Muscle layer of colon (tissue), 2 donors: Measurements from ENCODE around the gene RBM23.
A peak's percentile ranks its signal among the peaks of the same experiment; 100 is the strongest.
"Not testable (repeated sequence)": the region's sequence is repeated elsewhere in the genome, so short reads cannot be mapped to it uniquely, and the experiment has no call there.

Experiments
- H3K27ac ChIP-seq: one replicate; pipeline ENCODE4 v1.7.0; 2013; ENCODE audit warnings: low read depth, mild to moderate bottlenecking, low read length, moderate library complexity
- H3K27me3 ChIP-seq, 2 donors: one replicate each; pipeline ENCODE4 v1.7.0; 2013; ENCODE audit warnings: low read length in 2 of 2, mild to moderate bottlenecking in 2 of 2; ENCODE audit not compliant: insufficient read depth in 2 of 2, control insufficient read depth in 1 of 2
- H3K36me3 ChIP-seq: one replicate; pipeline ENCODE4 v1.7.0; 2013; ENCODE audit warnings: mild to moderate bottlenecking, low read length; ENCODE audit not compliant: insufficient read depth
- H3K4me1 ChIP-seq: one replicate; pipeline ENCODE4 v1.7.0; 2013; ENCODE audit warnings: mild to moderate bottlenecking, low read length; ENCODE audit not compliant: insufficient read depth
- H3K4me3 ChIP-seq, 2 donors: one replicate each; pipeline ENCODE4 v1.7.0; 2013; ENCODE audit warnings: low read length in 2 of 2, low read depth in 1 of 2, mild to moderate bottlenecking in 1 of 2, moderate library complexity in 1 of 2
- H3K9ac ChIP-seq: one replicate; pipeline ENCODE4 v1.7.0; 2013; ENCODE audit warnings: low read length
- H3K9me3 ChIP-seq: one replicate; pipeline ENCODE4 v1.7.0; 2013; ENCODE audit warnings: mild to moderate bottlenecking, low read length
- donor health status: abdominal sarcoma.
- donor health status: Adenocarcinoma of cecum.

RBM23 gene

DNA sequence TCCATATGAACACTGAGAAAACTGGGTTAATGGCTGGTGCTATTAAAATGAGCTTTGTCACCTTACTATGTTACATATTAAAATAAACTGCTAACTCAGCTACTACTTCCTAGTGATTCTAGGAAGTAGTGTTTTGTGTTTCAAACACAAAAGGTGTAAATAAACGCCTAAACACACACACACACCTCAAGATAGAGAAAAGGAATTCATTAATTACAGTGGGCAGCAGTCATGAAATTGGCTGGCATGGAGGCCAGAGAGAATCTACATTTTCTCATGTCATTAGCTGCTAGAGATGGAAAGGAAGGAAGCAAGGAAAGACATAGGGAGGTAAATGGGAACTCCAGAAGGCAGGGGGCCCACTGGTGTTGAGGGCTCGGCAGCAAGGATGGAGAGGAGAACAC is 11.0 kb upstream of the RBM23 start:
- H3K9ac ChIP-seq: peak overlapping the region; percentile 32
- peaks cover 20% of the 10 kb centered on the region for H3K36me3 ChIP-seq
- H3K27ac ChIP-seq: peak overlapping the region; percentile 82
- H3K4me1 ChIP-seq: peaks cover 8% of the 10 kb centered on the region
- H3K9me3 ChIP-seq: no peaks in the 10 kb centered on the region
- peak overlapping the region; percentile 28 to 56 for H3K4me3 ChIP-seq
- H3K27me3 ChIP-seq: no peaks in the 10 kb centered on the region

- Histone ChIP-seq H3K4me3 (peak within 1 kb of the TSS; percentile 85 to 98), H3K36me3 (peaks cover 25% of the 10 kb centered on the region), H3K27me3 (no peaks in the 10 kb centered on the region), H3K4me1 (peaks cover 8% of the 10 kb centered on the region), H3K9ac (peak within 1 kb of the TSS; percentile 97), H3K9me3 (no peaks in the 10 kb centered on the region), H3K27ac (peak within 1 kb of the TSS; percentile 82)
Measured at GRCh38 chr14:22929104-22929960, 10.4 kb upstream of the RBM23 start, which contains the start of gene PRMT5. PRMT5 (minus strand) TSS chr14:22929376; CDS start chr14:22929361, 15 bp downstream.

DNA sequence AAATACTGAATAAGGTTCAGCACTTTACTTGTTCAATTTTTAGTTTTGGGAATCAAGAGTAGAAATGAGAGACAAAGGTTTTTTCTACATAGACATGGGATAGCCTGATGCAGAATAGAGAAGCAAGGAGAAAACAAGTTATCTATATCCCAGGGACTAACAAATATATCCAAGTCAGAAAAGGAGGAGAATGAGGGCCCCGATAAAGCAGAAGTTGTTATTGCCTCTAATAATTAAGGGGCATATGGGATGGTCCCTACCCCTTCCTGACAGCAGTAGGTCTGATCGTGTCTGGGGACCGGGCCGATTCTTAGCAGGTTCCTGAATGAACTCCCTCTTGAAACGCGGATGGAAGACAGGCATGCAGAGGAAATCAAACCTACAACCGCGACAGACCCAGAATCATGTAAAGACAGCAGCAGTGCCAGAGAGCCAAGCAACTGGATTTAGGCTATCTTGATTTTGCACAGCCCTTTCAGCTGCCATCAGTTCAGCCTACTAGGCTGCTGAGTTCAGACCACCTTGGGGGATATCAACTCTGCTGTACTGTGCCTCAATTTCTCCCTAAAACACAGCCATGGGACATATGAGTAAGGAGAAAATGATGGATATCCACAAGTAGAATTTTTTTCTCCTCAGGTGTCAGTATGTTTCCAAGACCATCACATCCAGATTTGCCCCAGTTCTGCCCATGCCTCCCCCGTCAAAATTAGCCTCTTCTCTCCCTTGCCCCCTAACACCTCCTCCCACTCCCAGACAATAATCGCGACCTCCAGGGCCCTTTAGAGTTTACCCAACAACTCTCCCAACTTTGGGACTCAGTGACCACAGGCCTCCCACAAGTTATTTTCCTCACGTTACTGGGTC is 9.5 kb upstream of the RBM23 start:
- H3K9ac ChIP-seq: peak overlapping the region; percentile 97
- H3K27me3 ChIP-seq: no peaks in the 10 kb centered on the region
- H3K4me1 ChIP-seq: peaks cover 8% of the 10 kb centered on the region
- peak overlapping the region; percentile 29 for H3K27ac ChIP-seq
- H3K4me3 ChIP-seq: peak overlapping the region; percentile 85 to 98
- H3K36me3 ChIP-seq: peaks cover 34% of the 10 kb centered on the region
- H3K9me3 ChIP-seq: no peaks in the 10 kb centered on the region

DNA sequence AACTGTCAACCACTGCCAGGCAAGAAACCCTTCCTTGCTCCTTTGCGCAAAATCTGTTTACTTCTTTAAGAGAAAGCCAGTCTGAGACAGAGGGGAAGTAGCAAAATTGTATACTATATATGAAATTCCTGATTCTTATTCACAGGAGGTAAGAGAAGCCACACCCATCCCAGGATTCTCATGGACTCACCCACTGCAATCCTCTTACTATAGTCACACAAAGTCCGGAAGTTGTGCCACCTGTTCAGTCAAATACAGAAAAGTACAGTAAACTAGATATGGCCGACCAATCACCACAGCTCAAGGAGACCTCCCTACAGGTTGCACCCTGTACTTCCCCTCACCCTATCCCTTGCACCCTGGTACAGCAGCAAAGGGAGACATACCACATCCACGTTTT is 7.4 kb upstream of the RBM23 start:
- Histone ChIP-seq H3K9me3 (no peaks in the 10 kb centered on the region), H3K27ac (no peak overlapping the region), H3K9ac (no peak overlapping the region), H3K4me3 (no peak overlapping the region), H3K4me1 (peaks cover 8% of the 10 kb centered on the region), H3K36me3 (peaks cover 50% of the 10 kb centered on the region), H3K27me3 (no peaks in the 10 kb centered on the region)

DNA sequence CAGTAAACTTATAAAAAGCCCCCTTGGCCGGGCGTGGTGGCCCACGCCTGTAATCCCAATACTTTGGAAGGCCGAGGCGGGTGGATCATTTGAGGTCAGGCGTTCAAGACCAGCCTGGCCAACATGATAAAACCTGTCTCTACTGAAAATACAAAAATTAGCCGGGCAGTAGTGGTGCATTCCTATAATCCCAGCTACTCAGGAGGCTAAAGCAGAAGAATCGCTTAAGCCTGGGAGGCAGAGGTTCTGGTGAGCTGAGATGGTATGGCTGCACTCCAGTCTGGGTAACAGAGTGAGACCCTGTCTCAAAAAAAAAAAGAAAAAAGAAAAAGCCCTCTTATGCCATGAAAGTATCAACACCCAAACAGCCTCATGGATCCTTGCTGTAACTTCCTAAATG is 6.6 kb upstream of the RBM23 start:
- H3K27ac ChIP-seq: no peak overlapping the region
- H3K9me3 ChIP-seq: no peaks in the 10 kb centered on the region
- H3K36me3 ChIP-seq: peaks cover 58% of the 10 kb centered on the region
- H3K27me3 ChIP-seq: no peaks in the 10 kb centered on the region
- no peak overlapping the region for H3K4me3 ChIP-seq
- peaks cover 8% of the 10 kb centered on the region for H3K4me1 ChIP-seq
- H3K9ac ChIP-seq: no peak overlapping the region

GRCh38 chr14:22923746-22924145 is 4.8 kb upstream of the RBM23 start:
- Histone ChIP-seq H3K9me3 (no peaks in the 10 kb centered on the region), H3K36me3 (peaks cover 66% of the 10 kb centered on the region), H3K9ac (no peak overlapping the region), H3K27ac (no peak overlapping the region), H3K4me3 (no peak overlapping the region), H3K27me3 (no peaks in the 10 kb centered on the region), H3K4me1 (peaks cover 14% of the 10 kb centered on the region)

DNA sequence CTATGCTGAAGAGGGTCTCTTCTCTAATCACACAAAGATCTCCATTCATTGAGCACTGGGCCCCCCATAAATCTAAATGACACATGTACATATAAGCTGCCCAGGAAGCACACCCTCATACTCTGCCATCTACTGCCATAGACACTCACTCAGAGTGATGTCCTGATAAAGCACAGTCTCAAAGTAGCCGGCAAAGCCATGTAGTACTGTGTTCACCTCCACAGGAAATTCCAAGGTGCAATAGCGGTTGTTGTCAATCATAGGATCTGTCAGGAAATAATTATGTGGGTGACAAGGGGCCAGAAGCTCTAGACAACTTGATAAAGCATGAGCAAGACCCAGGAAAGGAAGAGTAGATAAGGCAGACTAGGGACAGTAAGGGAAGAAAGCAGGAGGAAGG is 3.3 kb upstream of the RBM23 start:
- Histone ChIP-seq H3K9ac (no peak overlapping the region), H3K27ac (no peak overlapping the region), H3K36me3 (peaks cover 64% of the 10 kb centered on the region), H3K4me1 (peaks cover 12% of the 10 kb centered on the region), H3K27me3 (no peaks in the 10 kb centered on the region), H3K9me3 (no peaks in the 10 kb centered on the region), H3K4me3 (no peak overlapping the region)

- H3K9ac ChIP-seq: no peak overlapping the region
- no peaks in the 10 kb centered on the region for H3K9me3 ChIP-seq
- no peak overlapping the region for H3K4me3 ChIP-seq
- H3K4me1 ChIP-seq: peaks cover 19% of the 10 kb centered on the region
- H3K27ac ChIP-seq: no peak overlapping the region
- H3K36me3 ChIP-seq: peaks cover 50% of the 10 kb centered on the region
- H3K27me3 ChIP-seq: no peaks in the 10 kb centered on the region
Measured at GRCh38 chr14:22920697-22921096, 1.7 kb upstream of the RBM23 start.

- Histone ChIP-seq H3K27me3 (no peaks in the 10 kb centered on the region), H3K4me3 (peak overlapping the region in 1 of 2 donors; percentile 72), H3K36me3 (peaks cover 43% of the 10 kb centered on the region), H3K4me1 (peaks cover 19% of the 10 kb centered on the region), H3K9ac (peak overlapping the region; percentile 80), H3K9me3 (no peaks in the 10 kb centered on the region), H3K27ac (peak overlapping the region; percentile 67)
Measured at GRCh38 chr14:22919601-22919921, 612 bp upstream of the RBM23 start.

DNA sequence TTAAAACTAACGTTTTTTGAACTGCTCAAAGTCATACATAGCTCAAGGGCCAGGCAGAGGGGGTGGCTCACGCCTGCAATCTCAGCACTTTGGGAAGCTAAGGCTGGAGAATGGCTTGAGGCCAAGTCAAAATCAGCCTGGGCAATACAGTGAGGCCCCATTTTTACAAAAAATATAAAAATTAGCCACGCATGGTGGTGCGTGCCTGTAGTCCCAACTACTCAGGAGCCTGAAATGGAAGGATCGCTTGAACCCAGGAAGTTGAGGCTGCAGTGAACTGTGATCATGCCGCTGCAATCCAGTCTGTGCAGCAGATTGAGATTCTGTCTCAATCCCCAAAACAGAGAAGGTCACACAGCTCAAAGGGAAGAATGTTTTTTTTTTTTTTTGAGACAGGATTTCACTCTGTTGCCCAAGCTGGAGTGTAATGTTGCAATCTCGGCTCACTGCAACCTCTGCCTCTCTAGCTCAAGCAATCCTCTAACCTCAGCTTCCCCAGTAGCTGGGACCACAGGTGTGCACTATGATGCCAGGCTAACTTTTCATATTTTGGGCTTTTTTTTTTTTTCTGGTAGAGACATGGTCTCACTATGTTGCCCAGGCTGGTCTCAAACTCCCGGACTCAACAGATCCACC is 2.9 kb downstream of the RBM23 start:
- Histone ChIP-seq H3K36me3 (peaks cover 19% of the 10 kb centered on the region), H3K9ac (no peak overlapping the region), H3K9me3 (no peaks in the 10 kb centered on the region), H3K4me3 (no peak overlapping the region), H3K27me3 (no peaks in the 10 kb centered on the region), H3K27ac (no peak overlapping the region), H3K4me1 (peaks cover 19% of the 10 kb centered on the region)

DNA sequence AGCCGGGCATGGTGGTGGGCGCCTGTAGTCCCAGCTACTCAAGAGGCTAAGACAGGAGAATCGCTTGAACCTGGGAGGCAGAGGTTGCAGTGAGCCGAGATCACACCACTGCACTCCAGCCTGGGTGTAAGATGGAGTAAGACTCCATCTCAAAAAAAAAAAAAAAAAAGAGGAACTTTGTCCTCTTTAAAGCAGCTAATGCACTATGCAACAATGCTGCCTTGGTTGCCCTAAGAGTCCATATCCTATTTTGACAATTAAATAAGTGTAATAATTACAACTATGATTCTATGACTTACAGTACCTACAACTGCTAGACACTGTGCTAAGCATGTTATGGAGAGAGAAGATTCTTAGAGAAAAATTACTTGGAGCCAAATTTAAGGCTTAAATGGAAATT is 4.1 kb downstream of the RBM23 start:
- not testable (repeated sequence) for H3K4me3 ChIP-seq, H3K36me3 ChIP-seq, H3K9ac ChIP-seq, H3K27ac ChIP-seq, H3K27me3 ChIP-seq, H3K9me3 ChIP-seq
- H3K4me1 ChIP-seq: peaks cover 18% of the 10 kb centered on the region
